SU-DHL-6 (cell line): ENCODE results near the gene C19orf38.

Experiments used
- H2AFZ ChIP-seq: fragments of 200-600 bp; sonication (generic); 2 replicates; pipeline ENCODE4 v1.6.1; 2014; ENCODE audit warnings: low read depth, mild to moderate bottlenecking, moderate library complexity, mixed read lengths, antibody characterized with exemption, low read length; ENCODE audit not compliant: severe bottlenecking
- H3F3A ChIP-seq: fragments of 200-600 bp; shearing (Covaris generic); 2 replicates; pipeline ENCODE4 v1.6.0; 2016; ENCODE audit warnings: antibody characterized with exemption, mild to moderate bottlenecking; ENCODE audit not compliant: insufficient read depth
- H3K27ac ChIP-seq: fragments of 200-600 bp; sonication (generic); 2 replicates; pipeline ENCODE4 v1.5.1; 2016; ENCODE audit warnings: low read depth, mild to moderate bottlenecking, low read length, moderate library complexity, mixed read lengths
- H3K27me3 ChIP-seq: fragments of 200-600 bp; sonication (generic), shearing (Covaris generic); 2 replicates; pipeline ENCODE4 v1.6.0; 2014; ENCODE audit warnings: mild to moderate bottlenecking, low read length
- H3K36me3 ChIP-seq: fragments of 200-600 bp; sonication (generic); 2 replicates; pipeline ENCODE4 v1.6.1; 2014; ENCODE audit warnings: mild to moderate bottlenecking, low read length, mixed read lengths
- H3K4me2 ChIP-seq: fragments of 300-600, 200-600 bp; shearing (Covaris generic), sonication (generic); 2 replicates; pipeline ENCODE4 v1.6.0; 2014; ENCODE audit warnings: low read length, low read depth, mild to moderate bottlenecking; ENCODE audit not compliant: poor library complexity, severe bottlenecking
- H3K4me3 ChIP-seq: fragments of 200-600 bp; sonication (generic); 2 replicates; pipeline ENCODE4 v1.5.1; 2014; ENCODE audit warnings: antibody characterized with exemption, low read length, mild to moderate bottlenecking, mixed read lengths; ENCODE audit not compliant: insufficient read depth, poor library complexity, severe bottlenecking
- H3K79me2 ChIP-seq: fragments of 200-600 bp; sonication (generic); 2 replicates; pipeline ENCODE4 v1.6.1; 2014; ENCODE audit warnings: mild to moderate bottlenecking, low read length, moderate library complexity; ENCODE audit not compliant: insufficient read depth
- H3K9ac ChIP-seq: fragments of 200-600 bp; sonication (generic); 2 replicates; pipeline ENCODE4 v1.7.0; 2014; ENCODE audit warnings: mild to moderate bottlenecking, low read length
- H3K9me2 ChIP-seq: fragments of 200-600 bp; sonication (generic); replicated peaks from 2 replicates; pipeline ENCODE4 v1.6.1; 2014; ENCODE audit warnings: low read length; ENCODE audit not compliant: insufficient read depth
- H3K9me3 ChIP-seq: fragments of 200-600 bp; sonication (generic); 2 replicates; pipeline ENCODE4 v1.6.1; 2014; ENCODE audit warnings: low read length, mixed read lengths; ENCODE audit not compliant: insufficient read depth
- H4K20me1 ChIP-seq: fragments of 200-600 bp; sonication (generic); 2 replicates; pipeline ENCODE4 v1.6.1; 2014; ENCODE audit warnings: low read depth, mild to moderate bottlenecking, antibody characterized with exemption, low read length, moderate library complexity, mixed read lengths
- EZH2phosphoT487 ChIP-seq: fragments of 200-600 bp; sonication (generic), shearing (Covaris generic); conservative IDR thresholded peaks from 2 replicates; pipeline ENCODE4 v1.6.1; 2018; ENCODE audit warnings: mild to moderate bottlenecking, antibody characterized with exemption, low read length, moderate library complexity, mixed read lengths
- TF ChIP-seq, protein P1 (sequence below): fragments of 200-600 bp; sonication (generic); IDR thresholded peaks from one replicate; pipeline ENCODE4 v1.5.1; 2017; ENCODE audit warnings: antibody characterized with exemption, mild to moderate bottlenecking, low read length, moderate library complexity; ENCODE audit not compliant: insufficient read depth, poor library complexity, severe bottlenecking

The C19orf38 gene

DNA sequence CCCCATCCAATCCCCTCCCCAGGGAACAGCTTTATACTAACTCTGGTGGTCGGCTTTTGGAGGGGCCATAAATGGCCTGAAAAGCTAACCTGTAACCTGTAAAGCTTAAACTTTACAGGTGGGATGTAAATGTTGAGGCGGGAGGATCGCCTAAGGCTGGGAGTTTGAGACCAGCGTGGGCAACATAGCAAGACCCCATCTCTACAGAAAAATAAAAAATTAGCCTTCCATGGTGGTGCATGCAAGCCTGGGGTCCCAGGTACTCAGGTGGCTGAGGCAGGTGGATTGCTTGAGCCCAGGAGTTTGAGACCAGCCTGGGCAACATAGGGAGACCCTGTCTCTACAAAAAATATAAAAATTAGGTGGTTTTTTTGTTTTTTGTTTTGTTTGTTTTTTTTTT is 41.7 kb downstream of the C19orf38 start:
- no peaks in the 10 kb centered on the region; the same call in 1 of the 2 replicates for H4K20me1 ChIP-seq
- TF ChIP-seq EZH2phosphoT487, result no peak
- TF ChIP-seq, protein P1, sequence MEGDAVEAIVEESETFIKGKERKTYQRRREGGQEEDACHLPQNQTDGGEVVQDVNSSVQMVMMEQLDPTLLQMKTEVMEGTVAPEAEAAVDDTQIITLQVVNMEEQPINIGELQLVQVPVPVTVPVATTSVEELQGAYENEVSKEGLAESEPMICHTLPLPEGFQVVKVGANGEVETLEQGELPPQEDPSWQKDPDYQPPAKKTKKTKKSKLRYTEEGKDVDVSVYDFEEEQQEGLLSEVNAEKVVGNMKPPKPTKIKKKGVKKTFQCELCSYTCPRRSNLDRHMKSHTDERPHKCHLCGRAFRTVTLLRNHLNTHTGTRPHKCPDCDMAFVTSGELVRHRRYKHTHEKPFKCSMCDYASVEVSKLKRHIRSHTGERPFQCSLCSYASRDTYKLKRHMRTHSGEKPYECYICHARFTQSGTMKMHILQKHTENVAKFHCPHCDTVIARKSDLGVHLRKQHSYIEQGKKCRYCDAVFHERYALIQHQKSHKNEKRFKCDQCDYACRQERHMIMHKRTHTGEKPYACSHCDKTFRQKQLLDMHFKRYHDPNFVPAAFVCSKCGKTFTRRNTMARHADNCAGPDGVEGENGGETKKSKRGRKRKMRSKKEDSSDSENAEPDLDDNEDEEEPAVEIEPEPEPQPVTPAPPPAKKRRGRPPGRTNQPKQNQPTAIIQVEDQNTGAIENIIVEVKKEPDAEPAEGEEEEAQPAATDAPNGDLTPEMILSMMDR, result no peak
- peaks cover 77% of the 10 kb centered on the region for H3K79me2 ChIP-seq
- H3K9ac ChIP-seq, result no peak overlapping the region
- H3K27ac ChIP-seq, result no peak overlapping the region
- no peak overlapping the region for H3K4me2 ChIP-seq
- no peak overlapping the region for H3K4me3 ChIP-seq
- H3K36me3 ChIP-seq, result no peaks in the 10 kb centered on the region
- no peak overlapping the region for H2AFZ ChIP-seq
- H3K27me3 ChIP-seq, result no peaks in the 10 kb centered on the region
- H3K9me3 ChIP-seq, result no peaks in the 10 kb centered on the region
- no peaks in the 10 kb centered on the region for H3F3A ChIP-seq
- no peaks in the 10 kb centered on the region for H3K9me2 ChIP-seq

GRCh38 chr19:10891405-10892086 is 43.3 kb downstream of the C19orf38 start:
- Histone ChIP-seq H3K4me3 (no peak overlapping the region), H3K9me3 (no peaks in the 10 kb centered on the region), H4K20me1 (no peaks in the 10 kb centered on the region; the same call in 1 of the 2 replicates), H3K9ac (no peak overlapping the region), H3K36me3 (no peaks in the 10 kb centered on the region), H3K4me2 (no peak overlapping the region), H3K9me2 (no peaks in the 10 kb centered on the region), H2AFZ (no peak overlapping the region), H3K27ac (no peak overlapping the region), H3F3A (no peaks in the 10 kb centered on the region), H3K27me3 (no peaks in the 10 kb centered on the region), H3K79me2 (peaks cover 76% of the 10 kb centered on the region)
- TF ChIP-seq EZH2phosphoT487, result no peak
- TF ChIP-seq, protein P1, result no peak

DNA sequence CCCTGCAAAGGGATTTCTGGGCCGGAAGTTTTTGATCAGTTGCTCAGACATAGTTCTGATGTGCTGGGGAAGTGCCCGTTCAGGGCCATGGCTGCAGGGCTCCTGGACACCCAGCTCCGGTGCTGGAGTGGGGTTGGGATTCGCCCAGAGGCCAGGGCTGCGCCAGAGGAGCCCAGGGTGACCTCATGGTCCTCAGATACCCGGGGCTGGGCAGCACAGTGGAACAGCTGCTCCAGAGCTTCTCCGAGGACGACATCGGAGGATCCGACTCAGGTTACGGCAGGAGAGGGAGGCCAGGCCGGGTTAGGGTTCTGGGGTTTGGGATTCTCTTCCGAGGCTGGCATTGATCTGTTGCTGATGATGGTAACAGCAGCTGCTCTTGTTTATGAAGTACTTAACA is 44.0 kb downstream of the C19orf38 start:
- no peaks in the 10 kb centered on the region; the same call in 1 of the 2 replicates for H4K20me1 ChIP-seq
- H3K9ac ChIP-seq, result no peak overlapping the region
- H3K4me3 ChIP-seq, result no peak overlapping the region
- H3K9me3 ChIP-seq, result no peaks in the 10 kb centered on the region
- no peaks in the 10 kb centered on the region for H3K27me3 ChIP-seq
- no peak overlapping the region for H3K27ac ChIP-seq
- no peaks in the 10 kb centered on the region for H3K9me2 ChIP-seq
- H3F3A ChIP-seq, result no peaks in the 10 kb centered on the region
- H3K36me3 ChIP-seq, result no peaks in the 10 kb centered on the region
- H3K79me2 ChIP-seq, result peaks cover 74% of the 10 kb centered on the region
- no peak for TF ChIP-seq EZH2phosphoT487
- TF ChIP-seq, protein P1, result no peak
- no peak overlapping the region for H2AFZ ChIP-seq
- no peak overlapping the region for H3K4me2 ChIP-seq
